ENCODE data around the gene IMMP2L.
A peak's percentile ranks its signal among the peaks of the same experiment; 100 is the strongest.

Gene IMMP2L

GRCh38 chr7:110894111-110894510 lies 668.2 kb downstream of the IMMP2L start:
- no peak for ATAC-seq (ENCODE audit: insufficient read depth, low read depth)
- no peaks in the 10 kb centered on the region for H3K36me3 ChIP-seq (ENCODE audit: insufficient read depth, low read length)
- H3K4me2 ChIP-seq (ENCODE audit: insufficient read depth, low read length), result no peak overlapping the region

GRCh38 chr7:110891197-110891596 lies 671.1 kb downstream of the IMMP2L start:
- peak; percentile 63; the same call in 2 of the 3 replicates for ATAC-seq (ENCODE audit: insufficient read depth, low read depth)
- no peak for TF ChIP-seq EZH2 (IDR thresholded peaks at IDR 0.05; ENCODE audit: borderline replicate concordance, low read depth, low read length, severe bottlenecking)
- TF ChIP-seq CTCF (IDR thresholded peaks at IDR 0.05; ENCODE audit: borderline replicate concordance, extremely low read depth, low read length, poor library complexity, severe bottlenecking), result no peak
- H3K9me3 ChIP-seq (ENCODE audit: insufficient read depth, low read length, severe bottlenecking), result no peaks in the 10 kb centered on the region
- no peak for DNase-seq
- H3K27me3 ChIP-seq (ENCODE audit: insufficient read depth, low read length, poor library complexity), result no peaks in the 10 kb centered on the region
- peaks cover 7% of the 10 kb centered on the region; the same call in 1 of the 2 replicates for H3K4me1 ChIP-seq (ENCODE audit: insufficient read depth, low read length)
- no peaks in the 10 kb centered on the region for H3K79me2 ChIP-seq (ENCODE audit: insufficient read depth, low read length)
- no peak overlapping the region for H2AFZ ChIP-seq (ENCODE audit: low read depth, low read length)
- H3K4me2 ChIP-seq (ENCODE audit: insufficient read depth, low read length), result no peak overlapping the region
- no peak overlapping the region for H3K27ac ChIP-seq (ENCODE audit: low read length)
- no peaks in the 10 kb centered on the region for H4K20me1 ChIP-seq (ENCODE audit: insufficient read depth, low read length)
- no peak overlapping the region for H3K4me3 ChIP-seq (ENCODE audit: low read depth in 1 of 2, low read length in 2 of 2)
- H3K36me3 ChIP-seq (ENCODE audit: insufficient read depth, low read length), result no peaks in the 10 kb centered on the region
- no peak overlapping the region for H3K9ac ChIP-seq (ENCODE audit: low read depth, low read length)

More at GRCh38 chr7:110894111-110894510, 668.2 kb downstream of the IMMP2L start:
- Histone ChIP-seq H3K79me2 (ENCODE audit: insufficient read depth, low read length) (no peaks in the 10 kb centered on the region), H2AFZ (ENCODE audit: low read depth, low read length) (no peak overlapping the region), H3K4me1 (ENCODE audit: insufficient read depth, low read length) (peaks cover 7% of the 10 kb centered on the region; the same call in 1 of the 2 replicates), H3K9ac (ENCODE audit: low read depth, low read length) (no peak overlapping the region), H3K4me3 (ENCODE audit: low read depth in 1 of 2, low read length in 2 of 2) (no peak overlapping the region), H3K27me3 (ENCODE audit: insufficient read depth, low read length, poor library complexity) (no peaks in the 10 kb centered on the region), H3K27ac (ENCODE audit: low read length) (no peak overlapping the region), H3K9me3 (ENCODE audit: insufficient read depth, low read length, severe bottlenecking) (no peaks in the 10 kb centered on the region), H4K20me1 (ENCODE audit: insufficient read depth, low read length) (no peaks in the 10 kb centered on the region)
- TF ChIP-seq CTCF (IDR thresholded peaks at IDR 0.05; ENCODE audit: borderline replicate concordance, extremely low read depth, low read length, poor library complexity, severe bottlenecking), result no peak
- no peak for TF ChIP-seq EZH2 (IDR thresholded peaks at IDR 0.05; ENCODE audit: borderline replicate concordance, low read depth, low read length, severe bottlenecking)
- no peak for DNase-seq

GRCh38 chr7:110890101-110890500 lies 672.2 kb downstream of the IMMP2L start:
- no peaks in the 10 kb centered on the region for H4K20me1 ChIP-seq (ENCODE audit: insufficient read depth, low read length)
- no peak overlapping the region for H3K27ac ChIP-seq (ENCODE audit: low read length)
- no peaks in the 10 kb centered on the region for H3K9me3 ChIP-seq (ENCODE audit: insufficient read depth, low read length, severe bottlenecking)
- peaks cover 7% of the 10 kb centered on the region; the same call in 1 of the 2 replicates for H3K4me1 ChIP-seq (ENCODE audit: insufficient read depth, low read length)
- no peak for ATAC-seq (ENCODE audit: insufficient read depth, low read depth)
- no peaks in the 10 kb centered on the region for H3K36me3 ChIP-seq (ENCODE audit: insufficient read depth, low read length)
- H2AFZ ChIP-seq (ENCODE audit: low read depth, low read length), result no peak overlapping the region
- no peaks in the 10 kb centered on the region for H3K27me3 ChIP-seq (ENCODE audit: insufficient read depth, low read length, poor library complexity)
- DNase-seq, result no peak
- H3K9ac ChIP-seq (ENCODE audit: low read depth, low read length), result no peak overlapping the region
- no peaks in the 10 kb centered on the region for H3K79me2 ChIP-seq (ENCODE audit: insufficient read depth, low read length)
- TF ChIP-seq CTCF (IDR thresholded peaks at IDR 0.05; ENCODE audit: borderline replicate concordance, extremely low read depth, low read length, poor library complexity, severe bottlenecking), result no peak
- no peak for TF ChIP-seq EZH2 (IDR thresholded peaks at IDR 0.05; ENCODE audit: borderline replicate concordance, low read depth, low read length, severe bottlenecking)
- no peak overlapping the region for H3K4me3 ChIP-seq (ENCODE audit: low read depth in 1 of 2, low read length in 2 of 2)
- no peak overlapping the region for H3K4me2 ChIP-seq (ENCODE audit: insufficient read depth, low read length)

GRCh38 chr7:110889335-110889734 lies 673.0 kb downstream of the IMMP2L start:
- no peak overlapping the region for H3K4me2 ChIP-seq (ENCODE audit: insufficient read depth, low read length)
- DNase-seq (no peak), ATAC-seq (ENCODE audit: insufficient read depth, low read depth) (no peak)
- H3K9ac ChIP-seq (ENCODE audit: low read depth, low read length), result no peak overlapping the region
- H3K27me3 ChIP-seq (ENCODE audit: insufficient read depth, low read length, poor library complexity), result no peaks in the 10 kb centered on the region
- TF ChIP-seq CTCF (IDR thresholded peaks at IDR 0.05; ENCODE audit: borderline replicate concordance, extremely low read depth, low read length, poor library complexity, severe bottlenecking) (no peak), EZH2 (IDR thresholded peaks at IDR 0.05; ENCODE audit: borderline replicate concordance, low read depth, low read length, severe bottlenecking) (no peak)
- H3K9me3 ChIP-seq (ENCODE audit: insufficient read depth, low read length, severe bottlenecking), result no peaks in the 10 kb centered on the region
- no peaks in the 10 kb centered on the region for H4K20me1 ChIP-seq (ENCODE audit: insufficient read depth, low read length)
- no peaks in the 10 kb centered on the region for H3K36me3 ChIP-seq (ENCODE audit: insufficient read depth, low read length)
- H3K4me1 ChIP-seq (ENCODE audit: insufficient read depth, low read length), result peaks cover 7% of the 10 kb centered on the region; the same call in 1 of the 2 replicates
- H2AFZ ChIP-seq (ENCODE audit: low read depth, low read length), result no peak overlapping the region
- H3K79me2 ChIP-seq (ENCODE audit: insufficient read depth, low read length), result no peaks in the 10 kb centered on the region
- no peak overlapping the region for H3K4me3 ChIP-seq (ENCODE audit: low read depth in 1 of 2, low read length in 2 of 2)
- no peak overlapping the region for H3K27ac ChIP-seq (ENCODE audit: low read length)
